NCI-H510A (cell line): ENCODE results near the gene SPATS2.
"Not testable (repeated sequence)": the region's sequence is repeated elsewhere in the genome, so short reads cannot be mapped to it uniquely, and the experiment has no call there.

ENCODE experiments used
- DNase-seq: peaks from one replicate; lab custom pipeline; 2025; lab: John Stamatoyannopoulos, UW

SPATS2 gene

DNA sequence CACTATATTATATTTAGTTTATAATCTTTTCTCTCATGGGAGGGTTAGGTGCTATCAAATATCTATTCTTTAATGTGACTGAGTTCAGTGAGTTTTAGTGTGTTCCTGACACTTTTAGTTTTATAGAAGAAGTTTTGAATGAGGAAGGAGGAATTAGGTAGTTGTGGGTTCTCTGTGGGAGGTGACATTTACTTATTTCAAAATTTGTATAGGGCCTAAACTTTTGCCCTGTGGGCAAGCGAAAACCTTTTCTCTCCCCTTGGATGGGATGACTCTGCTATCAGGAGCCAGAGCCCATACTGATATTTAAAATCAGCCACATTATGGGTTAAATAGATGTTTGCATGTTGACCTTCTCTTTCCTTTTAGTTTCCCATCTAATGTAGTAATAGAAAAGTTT, 43.6 kb downstream of the SPATS2 start:
- DNase-seq: no peak

GRCh38 chr12:49413010-49413409, 45.7 kb downstream of the SPATS2 start:
- DNase-seq: no peak

- DNase-seq: no peak
These were observed 46.5 kb downstream of the SPATS2 start for GRCh38 chr12:49413796-49414195.

- DNase-seq: no peak
These were observed 47.1 kb downstream of the SPATS2 start for GRCh38 chr12:49414364-49414763.

- DNase-seq: no peak
These were observed 48.3 kb downstream of the SPATS2 start for GRCh38 chr12:49415521-49415970.

DNA sequence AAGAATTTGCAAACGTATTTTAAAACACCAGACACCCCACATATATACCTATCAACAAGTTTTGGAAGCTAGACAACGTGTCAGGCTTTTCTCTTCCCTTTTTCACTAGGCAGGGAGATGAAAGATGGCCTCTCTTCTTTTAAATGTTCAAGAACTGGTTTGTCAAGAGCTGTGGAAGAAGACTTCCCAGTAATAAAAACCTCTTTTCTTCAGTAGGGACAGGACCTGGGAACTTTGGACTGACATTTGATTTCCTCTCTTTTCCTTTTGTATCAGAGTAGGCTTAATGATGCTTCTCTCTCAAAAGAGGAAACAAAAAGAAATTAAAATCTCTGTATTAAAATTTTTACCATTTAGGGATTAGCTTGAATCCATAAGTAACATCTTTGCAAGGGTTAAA, 49.6 kb downstream of the SPATS2 start:
- DNase-seq: no peak

DNA sequence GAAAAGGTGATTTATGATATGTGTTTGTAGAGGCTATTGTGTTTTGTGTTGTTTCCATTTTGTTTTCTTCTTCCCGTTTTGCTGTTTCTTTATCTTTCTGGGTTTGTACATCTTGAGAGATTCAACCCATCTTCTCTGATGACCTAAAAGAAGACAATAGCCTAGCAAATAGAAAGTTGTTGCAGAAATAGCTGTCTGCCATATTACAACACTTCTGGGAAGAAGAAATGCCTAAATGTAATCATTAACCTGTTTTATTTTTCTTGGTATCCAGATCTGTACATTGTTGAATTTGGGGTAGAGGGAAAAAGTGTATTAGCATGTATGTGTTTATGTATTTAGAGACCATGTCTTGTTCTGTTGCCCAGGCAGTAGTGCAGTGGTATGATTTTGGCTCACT, 50.3 kb downstream of the SPATS2 start:
- DNase-seq: no peak

GRCh38 chr12:49420556-49420955, 53.3 kb downstream of the SPATS2 start:
- DNase-seq: no peak

DNA sequence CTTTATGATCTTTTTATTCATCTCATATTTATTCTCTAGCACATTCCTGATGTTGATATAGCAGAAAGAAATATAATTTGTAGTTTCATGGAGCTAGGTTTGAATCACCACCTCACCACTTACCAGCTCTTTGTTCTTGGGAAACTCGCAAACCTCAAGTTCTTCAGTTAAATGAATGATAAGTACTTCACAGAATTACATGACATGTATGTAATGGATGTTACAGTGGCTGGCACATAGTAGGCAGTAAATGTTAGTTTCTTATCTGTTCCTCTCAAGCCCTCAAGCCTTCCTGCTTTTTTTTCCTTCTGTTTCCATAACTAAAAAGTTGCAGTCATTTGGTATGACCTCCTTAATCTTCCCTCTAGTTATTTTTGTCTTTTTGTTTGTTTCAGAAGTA, 54.9 kb downstream of the SPATS2 start:
- no peak for DNase-seq

GRCh38 chr12:49428793-49429192, 61.5 kb downstream of the SPATS2 start:
- no peak for DNase-seq

DNA sequence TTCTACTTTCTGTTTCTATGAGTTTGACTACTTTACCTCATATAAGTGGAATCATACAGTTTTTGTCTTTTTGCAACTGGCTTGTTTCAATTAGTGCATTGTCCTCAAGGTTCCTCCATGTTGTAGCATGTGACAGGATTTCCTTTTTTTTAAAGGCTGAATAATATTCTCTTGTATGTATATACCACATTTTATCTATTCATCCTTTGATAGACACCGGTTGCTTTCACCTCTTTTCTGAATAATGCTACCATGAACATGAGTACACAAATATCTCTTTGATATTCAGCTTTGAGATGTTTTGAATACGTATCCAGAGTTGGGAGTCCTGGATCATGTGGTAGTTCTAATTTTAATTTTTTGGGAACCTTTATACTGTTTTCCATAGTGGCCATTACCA, 65.4 kb downstream of the SPATS2 start:
- no peak for DNase-seq

DNA sequence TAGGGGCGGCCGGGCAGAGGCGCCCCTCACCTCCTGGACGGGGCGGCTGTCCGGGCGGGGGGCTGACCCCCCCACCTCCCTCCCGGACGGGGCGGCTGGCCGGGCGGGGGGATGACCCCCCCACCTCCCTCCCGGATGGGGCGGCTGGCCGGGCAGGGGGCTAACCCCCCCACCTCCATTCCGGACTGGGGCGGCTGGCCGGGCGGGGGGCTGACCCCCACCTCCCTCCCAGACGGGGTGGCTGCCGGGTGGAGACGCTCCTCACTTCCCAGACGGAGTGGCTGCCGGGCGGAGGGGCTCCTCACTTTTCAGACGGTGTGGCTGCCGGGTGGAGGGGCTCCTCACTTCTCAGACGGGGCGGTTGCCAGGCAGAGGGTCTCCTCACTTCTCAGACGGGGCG, 69.5 kb downstream of the SPATS2 start:
- DNase-seq: not testable (repeated sequence)

- no peak for DNase-seq
These were observed 71.8 kb downstream of the SPATS2 start for GRCh38 chr12:49439042-49439441.

- no peak for DNase-seq
These were observed 72.8 kb downstream of the SPATS2 start for GRCh38 chr12:49440035-49440434.

GRCh38 chr12:49442915-49443314, 75.7 kb downstream of the SPATS2 start:
- no peak for DNase-seq

- no peak for DNase-seq
These were observed 79.3 kb downstream of the SPATS2 start for GRCh38 chr12:49446571-49446970.

GRCh38 chr12:49448858-49449257, 81.6 kb downstream of the SPATS2 start:
- no peak for DNase-seq

GRCh38 chr12:49451468-49452259, 84.4 kb downstream of the SPATS2 start:
- no peak for DNase-seq

GRCh38 chr12:49455501-49455900, 88.2 kb downstream of the SPATS2 start:
- DNase-seq: no peak

DNA sequence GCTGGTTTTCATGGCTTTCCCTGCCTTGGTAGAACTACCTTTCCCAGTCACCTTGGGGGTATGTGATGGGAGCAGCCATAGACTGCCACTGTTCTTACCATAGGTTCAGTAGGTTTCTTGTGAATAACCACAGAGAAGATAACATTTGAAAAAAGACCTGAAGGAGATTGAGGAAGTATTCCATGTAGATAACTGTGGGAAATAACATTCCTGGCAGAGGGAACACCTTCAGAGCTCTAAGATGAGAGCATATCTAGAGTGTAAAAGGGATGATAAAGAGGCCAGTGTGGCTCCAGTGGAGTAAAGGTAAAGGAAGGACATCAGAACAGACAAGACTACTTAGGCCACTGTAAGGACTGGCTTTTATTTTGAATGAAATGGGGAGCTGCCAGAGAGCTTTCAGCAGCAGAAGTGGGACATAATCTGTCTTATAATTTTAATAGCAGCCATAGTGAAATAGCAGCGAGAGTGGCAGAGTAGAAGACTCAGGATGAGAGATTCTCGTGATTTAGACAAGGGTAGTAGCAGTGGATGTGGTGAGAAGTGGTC, 88.9 kb downstream of the SPATS2 start:
- no peak for DNase-seq

GRCh38 chr12:49458816-49459215, 91.6 kb downstream of the SPATS2 start:
- DNase-seq: no peak

- no peak for DNase-seq
These were observed 94.0 kb downstream of the SPATS2 start for GRCh38 chr12:49461221-49461620.

DNA sequence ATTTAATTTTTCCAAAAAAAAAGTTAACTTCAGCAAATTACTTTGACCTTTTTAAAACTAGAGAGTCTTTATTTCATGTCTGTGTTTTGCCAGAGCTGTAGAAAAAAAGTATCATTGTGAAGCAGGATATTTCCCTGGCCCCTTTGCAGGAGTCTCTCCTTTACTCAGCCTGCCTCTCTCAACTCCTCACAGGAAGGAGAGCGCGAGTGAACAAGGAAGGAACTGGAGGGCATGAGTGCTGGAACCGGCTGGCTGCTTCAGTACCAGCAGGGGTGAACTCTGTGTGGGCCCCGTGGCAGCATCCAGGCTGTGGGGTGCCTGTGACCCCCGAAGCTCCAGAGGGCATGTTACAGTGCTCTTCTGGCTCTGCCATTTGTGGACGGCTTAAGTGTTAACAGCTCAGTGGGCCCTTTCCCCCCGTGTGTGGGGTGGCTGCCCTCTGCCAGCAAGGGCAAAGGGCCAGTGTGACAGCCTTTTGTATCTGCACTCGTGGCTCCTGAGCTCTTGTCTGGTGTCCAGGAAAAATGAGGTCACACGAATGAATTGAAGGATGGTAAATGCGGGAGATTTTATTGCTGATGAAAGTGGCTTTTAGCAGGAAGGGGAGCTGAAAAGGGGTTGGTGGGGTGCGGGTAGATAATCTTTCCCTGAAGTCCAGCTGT, 95.0 kb downstream of the SPATS2 start:
- DNase-seq: no peak
